Pulmonary artery endothelial cell (primary cell): ENCODE results near the gene CROCC. TPM values are rescaled to one million over a fixed set of nuclear protein-coding genes. Genes with fewer than 3 reads are reported as not detected.

Experiments used
- DNase-seq: peaks from one replicate; pipeline ENCODE4 v3.0.0-alpha.2; 2011; ENCODE audit warnings: low read depth, low spot score
- total RNA-seq: library from RNA; depleted of rRNA; stranded (reverse); fragments of >200 nt; gene quantifications from 2 replicates; pipeline ENCODE4 v1.2.3, GENCODE V29; 2014

CROCC gene
- total RNA-seq, 1 donor from 2014 or later = 18.5 TPM

- DNase-seq = no peak
Observed at GRCh38 chr1:16980473-16981268, 58.9 kb downstream of the CROCC start, which contains the start of gene MFAP2. MFAP2 (minus strand) TSS chr1:16980620; CDS start chr1:16978273, 2,347 bp downstream.

GRCh38 chr1:16981269-16981849, 59.6 kb downstream of the CROCC start:
- DNase-seq = no peak

DNA sequence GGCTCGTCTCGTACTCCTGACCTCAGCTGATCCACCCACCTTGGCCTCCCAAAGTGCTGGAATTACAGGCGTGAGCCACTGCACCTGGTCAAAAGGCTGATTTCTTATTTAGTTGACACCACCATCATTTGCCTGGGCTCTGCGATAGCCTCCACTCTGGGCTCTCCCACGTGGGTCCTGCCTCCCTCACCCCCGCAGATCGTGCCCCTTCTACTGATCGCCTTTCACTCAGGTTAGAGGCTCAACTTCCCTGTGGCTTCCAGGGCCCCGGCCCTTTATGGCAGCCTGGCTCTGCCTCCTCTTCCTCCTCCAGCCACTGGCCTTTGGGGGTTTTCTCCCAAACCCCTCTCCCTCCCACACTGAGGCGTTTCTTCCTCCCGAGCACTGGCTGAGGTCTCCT, 61.2 kb downstream of the CROCC start:
- DNase-seq = no peak

GRCh38 chr1:16983649-16984048, 61.9 kb downstream of the CROCC start:
- no peak for DNase-seq

DNA sequence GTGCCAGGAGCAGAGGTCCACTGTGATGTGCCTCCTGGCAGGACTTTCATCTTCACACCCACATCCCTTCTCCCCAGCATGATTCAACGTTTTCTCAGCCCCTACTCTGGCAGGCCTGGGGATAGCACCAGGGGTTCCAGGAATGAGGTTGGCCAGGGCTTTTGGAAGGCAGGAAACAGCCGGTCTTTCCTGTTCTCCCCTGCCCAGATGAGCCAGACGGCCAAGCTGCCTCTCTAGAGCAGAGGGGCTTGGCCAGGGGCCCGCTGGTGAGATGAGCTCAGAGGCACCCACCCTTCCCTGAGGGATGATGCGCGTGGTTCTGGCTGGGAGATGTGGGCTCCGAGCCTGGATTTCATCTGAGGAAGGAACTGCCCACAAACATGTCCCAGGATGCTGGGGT, 63.0 kb downstream of the CROCC start:
- peak; percentile 85 for DNase-seq

DNA sequence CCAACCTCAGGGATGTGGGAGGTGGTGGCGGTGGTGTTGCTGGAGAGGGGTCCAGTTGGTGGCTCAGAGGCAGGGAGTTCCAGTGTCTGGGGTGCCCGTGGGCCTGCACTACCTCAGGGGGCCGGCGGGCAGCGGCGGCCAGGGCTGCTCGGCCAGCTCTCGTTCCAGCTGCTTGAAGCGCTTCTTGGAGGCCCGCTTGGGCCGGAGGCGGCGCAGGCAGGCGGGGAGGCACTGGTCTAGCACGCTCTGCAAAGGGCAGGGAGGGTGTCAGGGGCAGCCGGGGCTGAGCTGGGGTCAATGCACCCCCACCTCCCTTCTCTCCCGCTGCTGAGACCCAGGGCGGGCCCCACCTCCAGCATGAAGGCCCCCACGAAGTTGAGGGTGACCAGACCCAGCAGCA, 64.4 kb downstream of the CROCC start:
- no peak for DNase-seq

DNA sequence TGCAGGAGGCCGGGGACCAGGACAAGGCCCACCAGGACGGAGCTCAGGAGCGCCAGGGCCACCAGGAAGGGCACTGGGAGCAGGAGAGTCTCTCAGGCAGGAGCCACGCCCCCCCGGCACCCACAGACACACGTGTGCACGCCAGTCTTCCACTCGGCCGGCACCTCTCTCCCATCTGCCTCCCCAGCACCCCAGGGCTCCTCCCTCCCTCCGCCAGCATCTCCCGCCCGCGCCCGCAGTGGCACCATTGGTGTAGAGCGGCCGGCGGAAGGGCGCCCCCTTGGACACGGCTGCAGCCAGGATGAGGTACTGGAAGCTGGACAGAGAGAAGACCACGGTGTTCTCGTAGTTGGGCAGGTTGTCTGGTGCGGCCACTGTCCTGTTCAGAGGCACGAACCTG, 64.8 kb downstream of the CROCC start:
- no peak for DNase-seq

DNA sequence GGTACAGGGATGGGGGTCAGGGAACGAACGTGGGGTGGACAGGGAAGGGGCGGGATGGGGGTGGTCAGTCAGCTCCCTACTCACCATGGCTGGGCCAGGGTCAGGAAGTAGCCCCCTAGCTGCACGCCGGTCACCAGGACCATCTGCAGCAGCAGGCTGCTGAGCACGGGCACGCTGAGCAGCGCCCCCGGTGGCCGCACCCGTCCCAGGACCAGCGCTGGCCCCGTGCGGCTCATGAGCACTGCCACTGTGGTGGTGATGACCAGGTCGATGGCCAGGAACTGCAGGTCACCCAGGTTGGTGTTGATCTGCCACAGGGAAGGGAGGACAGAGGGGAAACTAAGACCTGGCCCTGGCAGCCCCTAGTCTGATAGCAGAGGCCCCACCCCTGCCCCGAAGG, 65.2 kb downstream of the CROCC start:
- DNase-seq = no peak

GRCh38 chr1:16988210-16988609, 66.5 kb downstream of the CROCC start:
- no peak for DNase-seq

GRCh38 chr1:16989676-16990391, 68.1 kb downstream of the CROCC start:
- no peak for DNase-seq

DNA sequence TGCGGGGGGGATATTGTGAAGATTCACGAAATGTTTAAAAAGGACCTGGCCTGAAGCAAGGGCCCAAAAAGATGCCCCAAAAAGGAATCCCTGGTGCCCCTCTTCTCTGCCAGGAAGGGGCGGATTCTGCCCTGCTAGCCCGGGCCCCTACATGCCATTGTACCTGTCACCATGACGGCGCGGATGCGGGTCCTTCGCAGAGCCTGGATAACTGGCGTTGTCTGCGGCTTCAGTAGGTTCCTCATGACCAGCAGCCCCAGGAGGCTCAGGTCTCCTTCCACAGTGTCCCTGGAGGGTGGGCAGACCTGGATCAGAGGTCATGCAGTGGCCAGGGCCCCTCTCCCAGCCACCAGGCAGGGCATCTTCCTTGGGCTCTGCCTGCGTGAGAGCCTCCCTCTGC, 69.8 kb downstream of the CROCC start:
- DNase-seq = no peak

- DNase-seq = no peak
Observed at GRCh38 chr1:16992102-16992501, 70.4 kb downstream of the CROCC start.

- no peak for DNase-seq
Observed at GRCh38 chr1:16992675-16993074, 70.9 kb downstream of the CROCC start.

GRCh38 chr1:16993521-16994038, 71.8 kb downstream of the CROCC start:
- no peak for DNase-seq

DNA sequence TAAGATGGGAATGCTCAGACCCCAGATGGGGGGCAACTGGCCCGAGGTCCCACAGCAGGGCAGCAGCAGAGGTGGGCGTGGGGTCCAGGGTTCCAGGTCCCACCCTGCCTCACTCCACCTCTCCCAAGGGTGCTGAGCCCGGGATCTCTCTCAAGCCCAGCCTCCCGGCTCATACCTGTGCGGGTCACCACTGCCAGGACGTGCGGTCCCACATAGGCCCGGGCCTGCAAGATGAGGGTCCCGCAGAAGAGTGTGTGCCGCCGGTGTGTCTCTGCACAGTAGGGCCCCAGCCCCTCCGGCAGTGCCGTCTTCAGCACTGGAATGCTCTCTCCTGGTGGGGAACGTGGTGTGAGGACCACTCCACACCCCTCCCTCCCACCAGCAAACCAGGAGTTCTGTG, 75.1 kb downstream of the CROCC start:
- no peak for DNase-seq

DNA sequence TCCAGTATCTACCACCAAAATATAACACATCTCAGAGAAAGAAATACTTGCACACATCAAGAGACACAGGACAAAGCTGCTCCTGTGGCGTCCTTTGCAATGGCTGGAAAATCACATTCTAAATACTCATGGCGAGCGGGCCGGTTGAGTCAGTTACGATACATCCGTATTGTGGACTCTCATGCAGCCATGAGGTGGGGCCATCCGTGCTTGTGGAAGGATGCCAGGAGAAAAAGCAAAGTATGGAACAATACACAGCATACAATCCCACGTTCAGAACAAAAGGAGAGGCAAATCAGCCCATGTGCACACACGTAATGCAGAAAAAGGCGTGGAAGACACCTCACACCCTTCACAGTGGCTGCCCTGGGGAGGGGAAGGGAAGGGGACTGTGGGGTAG, 76.9 kb downstream of the CROCC start:
- DNase-seq = no peak

GRCh38 chr1:16999863-17000262, 78.1 kb downstream of the CROCC start:
- no peak for DNase-seq

GRCh38 chr1:17001760-17002523, 80.2 kb downstream of the CROCC start:
- DNase-seq = no peak

DNA sequence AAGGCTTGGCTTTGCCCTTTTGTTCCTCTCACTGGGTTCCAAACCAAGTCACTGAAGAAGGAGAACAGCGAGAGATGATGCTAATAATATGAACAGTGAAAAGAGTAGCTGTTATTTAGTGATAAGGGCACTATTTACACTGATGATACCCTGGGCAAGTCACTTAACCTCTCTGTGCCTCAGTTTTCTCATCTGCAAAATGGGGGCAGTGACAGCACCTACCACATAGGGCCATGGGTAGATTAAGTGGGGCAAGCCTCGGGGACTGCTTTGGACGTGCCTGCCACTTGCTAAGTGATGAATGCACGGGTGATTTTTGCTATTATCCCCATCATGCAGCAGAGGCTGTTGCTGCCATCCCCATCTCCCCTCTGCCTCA, 80.8 kb downstream of the CROCC start:
- no peak for DNase-seq

- DNase-seq = no peak
Observed at GRCh38 chr1:17004466-17005364, 83.0 kb downstream of the CROCC start.

GRCh38 chr1:17005365-17005740, 83.6 kb downstream of the CROCC start:
- DNase-seq = no peak
